GM23248 (cell line): Measurements from ENCODE around the gene SUCLG1.

Experiments used
- EZH2 ChIP-seq: fragments of 200-600 bp; sonication (generic); IDR thresholded peaks from 2 replicates; pipeline ENCODE4 v1.6.1; 2018; ENCODE audit warnings: antibody characterized with exemption, mild to moderate bottlenecking; ENCODE audit not compliant: insufficient read depth, poor library complexity, severe bottlenecking
- EZH2phosphoT487 ChIP-seq: fragments of 200-600 bp; sonication (generic); IDR thresholded peaks from 2 replicates; pipeline ENCODE4 v1.6.1; 2018; ENCODE audit warnings: antibody characterized with exemption, moderate library complexity, mild to moderate bottlenecking, low read depth; ENCODE audit not compliant: insufficient read depth

DNA sequence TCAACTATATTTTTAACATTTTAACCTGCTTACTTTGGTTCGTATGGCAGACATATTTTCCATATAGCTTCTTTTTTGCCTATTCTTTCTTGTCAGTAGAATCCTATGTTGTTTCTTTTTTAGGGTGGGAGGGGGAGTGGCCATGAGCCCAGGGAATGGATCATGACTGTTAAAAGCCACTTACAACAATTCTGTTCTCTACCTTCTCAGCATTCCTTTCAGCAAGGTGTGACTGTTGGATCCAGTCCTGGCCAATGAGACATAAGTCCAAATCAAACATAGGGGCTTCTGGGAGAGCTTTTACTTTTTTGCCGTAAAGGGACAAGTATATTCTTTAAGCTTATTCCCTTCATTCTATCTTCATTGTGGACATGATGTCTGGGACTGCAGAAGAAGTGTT is 32.2 kb upstream of the SUCLG1 start:
- TF ChIP-seq EZH2 = no peak
- TF ChIP-seq EZH2phosphoT487 = no peak
